GM21390 (cell line): ENCODE results near the gene MRPL11.
"Not testable (repeated sequence)": the region's sequence is repeated elsewhere in the genome, so short reads cannot be mapped to it uniquely, and the experiment has no call there.

ENCODE experiments used
- ATAC-seq: cut with Tn5 transposase; IDR thresholded peaks from one replicate; pipeline ENCODE4 v1.9.1; 2021; ENCODE audit not compliant: unreplicated experiment

MRPL11 gene

DNA sequence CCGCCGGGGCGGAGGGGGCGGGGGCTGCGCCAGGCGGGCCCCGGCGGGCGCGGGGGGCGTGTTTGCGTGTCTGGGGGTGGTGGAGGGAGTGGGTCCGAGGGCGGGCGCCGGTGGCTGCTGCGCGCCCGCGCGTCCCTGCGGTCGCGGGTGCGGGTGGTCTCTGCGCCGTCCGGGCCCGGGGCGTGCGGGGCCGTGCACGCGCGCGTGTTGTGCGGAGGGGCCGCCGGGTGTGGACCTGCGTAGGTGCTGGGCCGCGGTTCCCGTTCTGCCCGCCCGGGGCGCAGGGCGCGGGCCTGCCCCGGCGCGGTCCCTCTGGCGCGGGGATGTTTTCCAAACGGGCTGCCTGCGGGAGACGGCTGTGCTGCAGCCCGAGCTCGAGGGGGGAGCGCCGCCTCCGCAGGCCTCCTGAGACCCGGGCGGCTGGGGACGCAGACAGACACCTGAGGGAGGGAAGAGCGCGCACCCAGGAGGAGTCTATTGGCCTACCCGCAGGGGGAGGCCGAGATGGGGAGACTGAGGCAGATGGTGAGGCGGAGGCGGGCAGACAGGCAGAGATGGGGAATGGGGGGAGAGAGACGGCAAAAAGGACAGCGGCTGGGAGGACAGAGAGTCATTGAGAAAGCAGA is 28.5 kb upstream of the MRPL11 start:
- ATAC-seq, result peak; percentile 30

- peak; percentile 66 for ATAC-seq
Measured at GRCh38 chr11:66466225-66467033, 27.8 kb upstream of the MRPL11 start, which contains the start of gene PELI3. TSS of gene PELI3 (plus strand) at chr11:66466905. CDS start at chr11:66468129, 1,224 bp downstream.

GRCh38 chr11:66465373-66466224 is 27.0 kb upstream of the MRPL11 start:
- no peak for ATAC-seq

- ATAC-seq, result no peak
Measured at GRCh38 chr11:66464916-66465315, 26.3 kb upstream of the MRPL11 start.

DNA sequence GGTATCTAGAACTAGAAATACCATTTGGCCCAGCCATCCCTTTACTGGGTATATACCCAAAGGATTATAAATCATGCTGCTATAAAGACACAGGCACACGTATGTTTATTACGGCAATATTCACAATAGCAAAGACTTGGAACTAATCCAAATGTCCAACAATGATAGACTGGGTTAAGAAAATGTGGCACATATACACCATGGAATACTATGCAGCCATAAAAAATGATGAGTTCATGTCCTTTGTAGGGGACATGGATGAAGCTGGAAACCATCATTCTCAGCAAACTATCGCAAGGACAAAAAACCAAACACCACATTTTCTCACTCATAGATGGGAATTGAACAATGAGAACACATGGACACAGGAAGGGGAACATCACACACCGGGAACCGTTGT is 25.5 kb upstream of the MRPL11 start:
- not testable (repeated sequence) for ATAC-seq

GRCh38 chr11:66462911-66463310 is 24.3 kb upstream of the MRPL11 start:
- no peak for ATAC-seq

GRCh38 chr11:66462010-66462409 is 23.4 kb upstream of the MRPL11 start:
- no peak for ATAC-seq

DNA sequence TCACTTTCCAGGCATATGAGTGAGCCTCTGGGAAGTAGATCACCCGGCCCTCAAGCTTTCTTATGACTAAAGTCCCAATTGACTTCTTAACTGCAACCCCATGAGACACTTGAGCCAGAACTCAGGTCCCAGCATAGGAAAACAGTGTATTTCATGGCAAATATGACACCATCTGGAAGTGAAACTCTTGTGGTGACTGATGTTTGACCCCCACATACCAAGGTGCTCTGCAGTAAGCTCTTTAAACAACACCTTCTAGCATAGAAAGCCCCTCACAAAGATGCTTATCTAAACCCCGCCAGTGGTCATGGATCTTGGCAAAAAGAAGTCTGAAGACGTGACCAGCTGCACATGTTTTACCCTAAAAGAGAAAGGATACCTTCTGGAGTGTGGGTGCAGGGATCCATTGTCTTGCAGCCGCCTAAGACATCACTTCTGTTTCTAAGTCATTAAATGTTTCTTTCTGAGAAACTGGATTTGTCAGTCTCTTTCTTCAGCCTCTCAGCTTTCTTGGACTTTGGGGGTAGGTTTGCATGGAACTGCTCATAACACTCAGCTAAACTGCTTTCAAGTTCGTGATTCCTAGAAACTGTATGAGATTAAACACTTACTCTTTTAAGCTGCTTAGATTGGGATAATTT is 20.6 kb upstream of the MRPL11 start:
- no peak for ATAC-seq

- no peak for ATAC-seq
Measured at GRCh38 chr11:66457826-66458225, 19.2 kb upstream of the MRPL11 start.

- ATAC-seq, result no peak
Measured at GRCh38 chr11:66454828-66455227, 16.2 kb upstream of the MRPL11 start.

GRCh38 chr11:66454247-66454646 is 15.6 kb upstream of the MRPL11 start:
- ATAC-seq, result no peak

- no peak for ATAC-seq
Measured at GRCh38 chr11:66451663-66452062, 13.0 kb upstream of the MRPL11 start.

GRCh38 chr11:66450560-66450959 is 11.9 kb upstream of the MRPL11 start:
- ATAC-seq, result no peak

DNA sequence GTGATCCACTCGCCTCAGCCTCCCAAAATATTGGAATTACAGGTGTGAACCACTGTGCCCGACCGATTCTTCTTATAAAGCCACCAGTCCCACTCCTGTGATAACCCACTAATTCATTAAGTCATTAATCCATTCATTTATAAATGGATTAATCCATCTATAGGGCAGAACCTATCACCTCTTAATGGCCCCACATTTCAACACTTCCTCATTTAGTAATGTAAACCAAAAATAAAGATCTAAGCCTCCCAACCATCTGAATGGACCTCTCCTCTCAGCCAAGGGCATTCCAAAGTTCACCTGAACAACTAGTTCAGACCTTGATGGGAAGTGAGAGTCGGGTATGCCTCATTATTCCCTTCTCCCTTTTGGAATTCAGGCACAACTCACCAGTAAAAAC is 9.9 kb upstream of the MRPL11 start:
- no peak for ATAC-seq

DNA sequence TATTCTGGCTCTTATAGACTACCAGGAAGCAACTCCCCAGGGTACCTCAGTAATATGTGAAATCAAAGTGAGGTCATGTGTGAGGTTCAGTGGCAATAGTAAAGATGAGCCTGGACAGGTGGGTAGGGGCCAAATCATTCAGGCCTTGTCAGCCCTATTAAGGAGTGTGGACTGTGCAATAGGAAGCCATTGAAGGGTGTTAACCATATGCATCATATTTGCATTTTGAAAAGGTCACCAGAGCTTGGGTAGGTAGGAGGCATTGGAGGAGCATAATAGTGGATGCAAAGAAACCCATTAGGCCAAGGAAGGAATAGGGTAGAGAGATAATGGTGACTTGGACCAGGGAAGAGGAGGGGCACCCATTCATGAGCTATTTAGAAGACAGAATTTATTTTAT is 8.4 kb upstream of the MRPL11 start:
- ATAC-seq, result no peak

DNA sequence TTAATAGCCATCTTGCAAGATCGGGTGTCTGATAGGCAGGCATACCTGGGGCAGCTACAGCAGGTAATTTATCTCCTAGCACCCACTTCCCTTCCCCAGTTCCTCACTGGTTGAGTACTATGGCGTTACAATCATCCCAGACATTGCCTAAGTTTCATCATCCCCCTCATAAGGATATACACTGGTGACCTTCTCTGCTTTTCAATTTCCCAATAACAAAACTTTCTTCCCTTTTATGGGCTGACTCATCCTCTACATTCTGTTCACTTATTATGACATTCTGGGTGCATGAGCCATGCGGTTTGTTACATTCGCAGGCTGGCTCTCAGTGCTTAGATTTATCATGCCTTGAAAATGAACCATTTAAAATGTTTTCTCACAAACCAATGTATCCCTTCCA is 5.0 kb upstream of the MRPL11 start:
- no peak for ATAC-seq

DNA sequence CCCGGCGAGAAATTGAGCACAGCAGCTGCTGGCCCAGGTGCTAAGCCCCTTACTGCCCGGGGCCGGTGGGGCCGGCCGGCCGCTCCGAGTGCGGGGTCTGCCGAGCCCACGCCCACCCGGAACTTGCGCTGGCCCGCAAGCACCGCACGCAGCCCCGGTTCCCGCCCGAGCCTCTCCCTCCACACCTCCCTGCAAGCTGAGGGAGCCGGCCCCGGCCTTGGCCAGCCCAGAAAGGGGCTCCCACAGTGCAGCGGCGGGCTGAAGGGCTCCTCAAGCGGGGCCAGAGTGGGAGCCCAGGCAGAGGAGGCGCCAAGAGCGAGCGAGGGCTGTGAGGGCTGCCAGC is 2.3 kb upstream of the MRPL11 start:
- ATAC-seq, result not testable (repeated sequence)

DNA sequence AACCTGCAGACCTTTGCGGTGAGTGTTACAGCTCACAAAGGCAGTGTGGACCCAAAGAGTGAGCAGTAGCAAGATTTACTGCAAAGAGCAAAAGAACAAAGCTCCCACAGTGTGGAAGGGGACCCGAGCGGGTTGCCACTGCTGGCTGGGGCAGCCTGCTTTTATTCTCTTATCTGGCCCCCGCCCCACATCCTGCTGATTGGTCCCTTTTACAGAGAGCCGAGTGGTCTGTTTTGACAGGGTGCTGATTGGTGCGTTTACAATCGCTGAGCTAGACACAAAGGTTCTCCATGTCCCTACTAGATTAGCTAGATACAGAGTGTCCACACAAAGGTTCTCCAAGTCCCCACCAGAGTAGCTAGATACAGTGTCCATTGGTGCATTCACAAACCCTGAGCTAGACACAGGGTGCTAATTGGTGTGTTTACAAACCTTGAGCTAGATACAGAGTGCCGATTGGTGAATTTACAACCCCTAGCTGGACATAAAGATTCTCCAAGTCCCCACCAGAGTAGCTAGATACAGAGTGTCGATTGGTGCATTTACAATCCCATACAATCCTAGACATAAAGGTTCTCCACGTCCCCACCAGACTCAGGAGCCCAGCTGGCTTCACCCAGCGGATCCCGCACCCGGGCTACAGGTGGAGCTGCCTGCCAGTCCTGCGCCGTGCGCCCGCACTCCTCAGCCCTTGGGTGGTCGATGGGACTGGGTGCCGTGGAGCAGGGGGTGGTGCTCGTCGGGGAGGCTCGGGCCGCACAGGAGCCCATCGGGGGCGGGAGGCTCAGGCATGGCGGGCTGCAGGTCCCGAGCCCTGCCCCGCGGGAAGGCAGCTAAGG is 1.7 kb upstream of the MRPL11 start:
- ATAC-seq, result not testable (repeated sequence)

- no peak for ATAC-seq
Measured at GRCh38 chr11:66437979-66438503, 607 bp downstream of the MRPL11 start.

DNA sequence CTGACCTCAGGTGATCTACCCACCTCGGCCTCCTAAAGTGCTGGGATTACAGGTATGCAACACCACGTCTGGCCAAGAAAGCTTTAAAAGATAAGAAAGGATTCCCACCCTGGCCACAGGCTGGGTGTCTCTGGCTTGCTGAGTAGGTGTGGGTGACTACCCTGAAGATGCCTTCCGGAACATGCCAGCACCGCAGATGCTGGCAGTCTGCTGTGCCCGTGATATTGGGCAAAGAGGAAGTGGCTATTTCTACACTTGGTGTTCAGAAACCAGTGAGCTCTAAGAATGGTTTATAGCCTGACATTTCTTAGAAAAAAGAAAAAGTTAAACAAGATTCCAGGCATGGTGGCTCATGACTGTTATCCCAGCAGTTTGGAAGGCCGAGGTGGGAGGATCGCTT is 6.1 kb downstream of the MRPL11 start:
- no peak for ATAC-seq
